ENCODE results near the gene ZNF611. TPM values are rescaled to one million over a fixed set of nuclear protein-coding genes. Genes with fewer than 3 reads are reported as not detected.
"Not testable (repeated sequence)": the region's sequence is repeated elsewhere in the genome, so short reads cannot be mapped to it uniquely, and the experiment has no call there.

The ZNF611 gene
- polyA plus RNA-seq, 1 donor (not counting 4 experiments of a cell fraction or from before 2014, with no cell fraction given), result 2.9 TPM

DNA sequence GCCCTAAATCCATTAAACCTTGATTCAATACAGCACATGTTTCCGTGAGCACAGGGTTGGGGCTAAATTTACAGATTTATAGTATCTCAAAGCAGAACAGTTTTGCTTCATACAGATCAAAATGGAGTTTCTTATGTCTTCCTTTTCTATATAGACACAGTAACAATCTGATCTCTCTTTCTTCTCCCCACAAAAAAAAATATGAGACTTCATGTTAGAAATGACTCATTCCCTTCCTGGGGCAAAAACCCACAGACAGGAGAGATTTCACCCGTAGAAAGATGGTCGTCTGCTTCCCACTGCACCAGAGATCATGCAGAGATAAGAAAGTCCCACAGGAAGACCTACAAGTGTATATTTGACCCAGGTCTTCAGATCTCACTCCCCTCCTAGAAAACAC, 7.7 kb upstream of the ZNF611 start:
- Histone ChIP-seq H3K4me1 (ENCODE audit: control insufficient read depth, extremely low read depth, insufficient read depth, low read length) (no peaks in the 10 kb centered on the region), H3K4me3 (ENCODE audit: control insufficient read depth in 2 of 3, extremely low read depth in 1 of 3, insufficient read depth in 2 of 3, low read depth in 1 of 3, low read length in 3 of 3) (no peak overlapping the region), H3K4me2 (ENCODE audit: control insufficient read depth, extremely low read depth, insufficient read depth, low read depth, low read length) (no peak overlapping the region), H3K27ac (ENCODE audit: control insufficient read depth, insufficient read depth, low read length) (no peak overlapping the region), H2AFZ (ENCODE audit: control insufficient read depth, low read length) (no peak overlapping the region), H3K9me1 (ENCODE audit: control insufficient read depth, extremely low read depth, insufficient read depth, low read length) (no peaks in the 10 kb centered on the region), H3K9ac (ENCODE audit: control insufficient read depth, extremely low read depth, insufficient read depth, low read length) (no peak overlapping the region), H3K9me3 (ENCODE audit: control insufficient read depth, low read depth, low read length) (no peaks in the 10 kb centered on the region), H3K36me3 (ENCODE audit: control insufficient read depth in 2 of 2, extremely low read depth in 1 of 2, insufficient read depth in 2 of 2, low read length in 2 of 2) (no peaks in the 10 kb centered on the region), H4K20me1 (ENCODE audit: control insufficient read depth, extremely low read depth, insufficient read depth, low read length) (no peaks in the 10 kb centered on the region), H3K79me2 (ENCODE audit: control insufficient read depth, insufficient read depth, low read length) (no peaks in the 10 kb centered on the region), H3K27me3 (ENCODE audit: control insufficient read depth, extremely low read depth, insufficient read depth, low read length) (no peaks in the 10 kb centered on the region)
- no peak for FAIRE-seq
- DNase-seq (ENCODE audit: low read depth, low spot score), result no peak
- dilution Hi-C loops (cut with MboI; ENCODE audit: extremely low pct_ligation_motif_present, low sequenced_read_pairs), result no loop called here
- no peak for TF ChIP-seq EZH2 (IDR thresholded peaks at IDR 0.05; ENCODE audit: low read length)
- TF ChIP-seq, protein P1, sequence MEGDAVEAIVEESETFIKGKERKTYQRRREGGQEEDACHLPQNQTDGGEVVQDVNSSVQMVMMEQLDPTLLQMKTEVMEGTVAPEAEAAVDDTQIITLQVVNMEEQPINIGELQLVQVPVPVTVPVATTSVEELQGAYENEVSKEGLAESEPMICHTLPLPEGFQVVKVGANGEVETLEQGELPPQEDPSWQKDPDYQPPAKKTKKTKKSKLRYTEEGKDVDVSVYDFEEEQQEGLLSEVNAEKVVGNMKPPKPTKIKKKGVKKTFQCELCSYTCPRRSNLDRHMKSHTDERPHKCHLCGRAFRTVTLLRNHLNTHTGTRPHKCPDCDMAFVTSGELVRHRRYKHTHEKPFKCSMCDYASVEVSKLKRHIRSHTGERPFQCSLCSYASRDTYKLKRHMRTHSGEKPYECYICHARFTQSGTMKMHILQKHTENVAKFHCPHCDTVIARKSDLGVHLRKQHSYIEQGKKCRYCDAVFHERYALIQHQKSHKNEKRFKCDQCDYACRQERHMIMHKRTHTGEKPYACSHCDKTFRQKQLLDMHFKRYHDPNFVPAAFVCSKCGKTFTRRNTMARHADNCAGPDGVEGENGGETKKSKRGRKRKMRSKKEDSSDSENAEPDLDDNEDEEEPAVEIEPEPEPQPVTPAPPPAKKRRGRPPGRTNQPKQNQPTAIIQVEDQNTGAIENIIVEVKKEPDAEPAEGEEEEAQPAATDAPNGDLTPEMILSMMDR (optimal IDR thresholded peaks at IDR 0.05 in 1 of 3, IDR thresholded peaks at IDR 0.05 in 1 of 3, conservative IDR thresholded peaks at IDR 0.05 in 1 of 3; ENCODE audit: extremely low read depth in 1 of 3, insufficient read depth in 2 of 3, low read length in 3 of 3), result no peak

DNA sequence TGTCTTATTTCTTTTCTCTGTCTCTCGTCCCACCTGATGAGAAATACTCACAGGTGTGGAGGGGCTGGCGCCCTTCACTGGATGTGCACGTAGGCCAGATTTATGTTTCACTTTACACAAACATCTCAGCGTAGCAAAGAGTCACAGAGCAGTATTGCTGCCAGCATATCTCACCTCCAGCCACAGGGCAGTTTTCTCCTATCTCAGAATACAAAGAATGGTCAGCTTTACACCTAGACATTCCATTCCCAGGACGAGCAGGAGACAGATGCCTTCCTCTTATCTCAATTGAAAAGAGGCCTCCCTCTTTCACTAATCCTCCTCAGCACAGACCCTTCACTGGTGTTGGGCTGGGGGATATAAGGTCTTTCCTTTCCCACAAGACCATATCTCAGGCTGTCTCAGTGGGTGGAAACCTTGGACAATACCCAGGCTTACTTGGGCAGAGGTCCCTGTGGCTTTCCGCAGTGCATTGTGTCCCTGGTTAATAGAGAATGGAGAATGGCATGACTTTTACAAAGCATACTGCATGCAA, 7.2 kb upstream of the ZNF611 start:
- Histone ChIP-seq H4K20me1 (ENCODE audit: control insufficient read depth, extremely low read depth, insufficient read depth, low read length) (no peaks in the 10 kb centered on the region), H2AFZ (ENCODE audit: control insufficient read depth, low read length) (no peak overlapping the region), H3K36me3 (ENCODE audit: control insufficient read depth in 2 of 2, extremely low read depth in 1 of 2, insufficient read depth in 2 of 2, low read length in 2 of 2) (no peaks in the 10 kb centered on the region), H3K4me1 (ENCODE audit: control insufficient read depth, extremely low read depth, insufficient read depth, low read length) (no peaks in the 10 kb centered on the region), H3K79me2 (ENCODE audit: control insufficient read depth, insufficient read depth, low read length) (no peaks in the 10 kb centered on the region), H3K4me2 (ENCODE audit: control insufficient read depth, extremely low read depth, insufficient read depth, low read depth, low read length) (no peak overlapping the region), H3K9me1 (ENCODE audit: control insufficient read depth, extremely low read depth, insufficient read depth, low read length) (no peaks in the 10 kb centered on the region), H3K27ac (ENCODE audit: control insufficient read depth, insufficient read depth, low read length) (no peak overlapping the region), H3K4me3 (ENCODE audit: control insufficient read depth in 2 of 3, extremely low read depth in 1 of 3, insufficient read depth in 2 of 3, low read depth in 1 of 3, low read length in 3 of 3) (no peak overlapping the region), H3K9me3 (ENCODE audit: control insufficient read depth, low read depth, low read length) (no peaks in the 10 kb centered on the region), H3K9ac (ENCODE audit: control insufficient read depth, extremely low read depth, insufficient read depth, low read length) (no peak overlapping the region), H3K27me3 (ENCODE audit: control insufficient read depth, extremely low read depth, insufficient read depth, low read length) (no peaks in the 10 kb centered on the region)
- TF ChIP-seq, protein P1 (optimal IDR thresholded peaks at IDR 0.05 in 1 of 3, IDR thresholded peaks at IDR 0.05 in 1 of 3, conservative IDR thresholded peaks at IDR 0.05 in 1 of 3; ENCODE audit: extremely low read depth in 1 of 3, insufficient read depth in 2 of 3, low read length in 3 of 3), result no peak
- no peak for TF ChIP-seq EZH2 (IDR thresholded peaks at IDR 0.05; ENCODE audit: low read length)
- FAIRE-seq (no peak), DNase-seq (ENCODE audit: low read depth, low spot score) (no peak)
- dilution Hi-C loops (cut with MboI; ENCODE audit: extremely low pct_ligation_motif_present, low sequenced_read_pairs), result no loop called here

DNA sequence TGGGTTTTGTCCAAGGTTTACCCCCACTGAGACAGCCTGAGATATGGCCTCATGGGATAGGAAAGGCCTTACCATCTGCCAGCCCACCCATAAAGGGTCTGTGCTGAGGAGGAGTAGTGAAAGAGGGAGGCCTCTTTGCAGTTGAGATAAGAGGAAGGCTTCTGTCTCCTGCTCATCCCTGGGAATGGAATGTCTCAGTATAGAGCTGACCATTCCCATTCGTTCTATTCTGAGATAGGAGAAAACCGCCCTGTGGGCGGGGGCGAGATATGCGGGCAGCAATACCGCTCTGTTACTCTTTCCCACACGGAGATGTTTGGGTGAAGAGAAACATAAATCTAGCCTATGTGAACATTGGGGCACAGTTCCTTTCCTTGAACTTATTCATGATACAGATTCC, 6.5 kb upstream of the ZNF611 start:
- H3K4me2 ChIP-seq (ENCODE audit: control insufficient read depth, extremely low read depth, insufficient read depth, low read depth, low read length); H3K79me2 ChIP-seq (ENCODE audit: control insufficient read depth, insufficient read depth, low read length); H3K27me3 ChIP-seq (ENCODE audit: control insufficient read depth, extremely low read depth, insufficient read depth, low read length); FAIRE-seq; H3K9me3 ChIP-seq (ENCODE audit: control insufficient read depth, low read depth, low read length); H3K27ac ChIP-seq (ENCODE audit: control insufficient read depth, insufficient read depth, low read length); DNase-seq (ENCODE audit: low read depth, low spot score); H3K9me1 ChIP-seq (ENCODE audit: control insufficient read depth, extremely low read depth, insufficient read depth, low read length); H4K20me1 ChIP-seq (ENCODE audit: control insufficient read depth, extremely low read depth, insufficient read depth, low read length); H3K4me3 ChIP-seq (ENCODE audit: control insufficient read depth in 2 of 3, extremely low read depth in 1 of 3, insufficient read depth in 2 of 3, low read depth in 1 of 3, low read length in 3 of 3); H3K36me3 ChIP-seq (ENCODE audit: control insufficient read depth in 2 of 2, extremely low read depth in 1 of 2, insufficient read depth in 2 of 2, low read length in 2 of 2); dilution Hi-C loops (cut with MboI; ENCODE audit: extremely low pct_ligation_motif_present, low sequenced_read_pairs); H2AFZ ChIP-seq (ENCODE audit: control insufficient read depth, low read length); H3K4me1 ChIP-seq (ENCODE audit: control insufficient read depth, extremely low read depth, insufficient read depth, low read length); H3K9ac ChIP-seq (ENCODE audit: control insufficient read depth, extremely low read depth, insufficient read depth, low read length): not testable (repeated sequence)

Measured in keratinocyte (primary cell).